ENCODE measurements around the gene BSND.
"Not testable (repeated sequence)": the region's sequence is repeated elsewhere in the genome, so short reads cannot be mapped to it uniquely, and the experiment has no call there.

Gene BSND

GRCh38 chr1:54995013-54995760 is 3.5 kb upstream of the BSND start:
- DNase-seq, result no peak

- no peak for DNase-seq
Observed at GRCh38 chr1:54995835-54996234, 2.9 kb upstream of the BSND start.

GRCh38 chr1:54996359-54996868 is 2.3 kb upstream of the BSND start:
- peak; percentile 40 for DNase-seq

- no peak for DNase-seq
Observed at GRCh38 chr1:54996869-54997710, 1.6 kb upstream of the BSND start.

GRCh38 chr1:54997711-54997986 is 1.1 kb upstream of the BSND start:
- DNase-seq, result no peak

GRCh38 chr1:54998100-54998499 is 633 bp upstream of the BSND start:
- DNase-seq, result no peak

GRCh38 chr1:55000110-55001085 is 1.7 kb downstream of the BSND start:
- DNase-seq, result no peak

- DNase-seq, result no peak
Observed at GRCh38 chr1:55001311-55001710, 2.6 kb downstream of the BSND start.

- DNase-seq, result no peak
Observed at GRCh38 chr1:55002686-55003085, 4.0 kb downstream of the BSND start.

- DNase-seq, result no peak
Observed at GRCh38 chr1:55005351-55006140, 6.8 kb downstream of the BSND start.

GRCh38 chr1:55006931-55007330 is 8.2 kb downstream of the BSND start:
- DNase-seq, result no peak

- DNase-seq, result no peak
Observed at GRCh38 chr1:55007625-55008024, 8.9 kb downstream of the BSND start.

- DNase-seq, result no peak
Observed at GRCh38 chr1:55010194-55010886, 11.6 kb downstream of the BSND start.

- DNase-seq, result no peak
Observed at GRCh38 chr1:55010887-55011217, 12.1 kb downstream of the BSND start.

GRCh38 chr1:55012661-55013060 is 13.9 kb downstream of the BSND start:
- no peak for DNase-seq

- no peak for DNase-seq
Observed at GRCh38 chr1:55015123-55015522, 16.4 kb downstream of the BSND start.

- DNase-seq, result no peak
Observed at GRCh38 chr1:55015731-55016620, 17.2 kb downstream of the BSND start.

- DNase-seq, result no peak
Observed at GRCh38 chr1:55018395-55018794, 19.7 kb downstream of the BSND start.

GRCh38 chr1:55021942-55022546 is 23.3 kb downstream of the BSND start:
- peak; percentile 76 for DNase-seq

- not testable (repeated sequence) for DNase-seq
Observed at GRCh38 chr1:55024163-55024562, 25.4 kb downstream of the BSND start.
